Measurements from ENCODE around the gene SHKBP1. TPM values are rescaled to one million over a fixed set of nuclear protein-coding genes. Genes with fewer than 3 reads are reported as not detected.

The SHKBP1 gene
- total and polyA plus RNA-seq, 2 donors (not counting 1 experiment from before 2014, with no cell fraction given), result 179 to 227 TPM

GRCh38 chr19:40528078-40528477 is 48.6 kb upstream of the SHKBP1 start:
- TF ChIP-seq CTCF (IDR thresholded peaks at IDR 0.05), result no peak
- TF ChIP-seq EZH2 (IDR thresholded peaks at IDR 0.05; ENCODE audit: borderline replicate concordance, insufficient read depth, low read depth, low read length, poor library complexity, severe bottlenecking), result no peak
- no peak overlapping the region for H3K4me3 ChIP-seq (ENCODE audit: control extremely low read depth in 1 of 5, extremely low read depth in 1 of 5, insufficient read depth in 1 of 5, low read depth in 2 of 5, low read length in 4 of 5)
- H3K4me1 ChIP-seq (ENCODE audit: control insufficient read depth in 2 of 2, insufficient read depth in 2 of 2, low read length in 2 of 2), result peaks cover 13 to 14% of the 10 kb centered on the region in 2 donors
- H3K79me2 ChIP-seq (ENCODE audit: control insufficient read depth, insufficient read depth, low read length), result no peaks in the 10 kb centered on the region
- WGBS (ENCODE audit: insufficient coverage), result 94% methylated on average over 6 of the region's 6 CpGs
- no peak overlapping the region for H3K4me2 ChIP-seq (replicated peaks; ENCODE audit: low read depth, low read length, poor library complexity, severe bottlenecking)
- H3K27me3 ChIP-seq (replicated peaks in 1 of 4; ENCODE audit: control extremely low read depth in 1 of 4, control insufficient read depth in 3 of 4, insufficient read depth in 4 of 4, low read length in 3 of 4), result peaks cover 0 to 29% (median 16%) of the 10 kb centered on the region in 4 experiments
- Mint-ChIP-seq H3K4me3 (no peak overlapping the region), H3K9me3 (ENCODE audit: insufficient read depth) (no peaks in the 10 kb centered on the region), H3K4me1 (peaks cover 13% of the 10 kb centered on the region), H3K27ac (peak overlapping the region; percentile 17), H3K27me3 (peaks cover 36% of the 10 kb centered on the region)
- no peak overlapping the region for H3K27ac ChIP-seq (ENCODE audit: low read length in 2 of 2)
- POLR2A ChIA-PET, result interaction anchor here (0.7 kb wide), 1 partner anchor 102 kb away, joined by 6 read pairs; the partner anchor contains the start of gene SERTAD1
- H4K20me1 ChIP-seq (ENCODE audit: control insufficient read depth, insufficient read depth, low read length, poor library complexity, severe bottlenecking), result no peaks in the 10 kb centered on the region
- no peak for DNase-seq
- no peak overlapping the region for H2AFZ ChIP-seq (ENCODE audit: insufficient read depth, low read depth, low read length, poor library complexity, severe bottlenecking)
- intact Hi-C loops (cut with micrococcal nuclease), result loop anchor here (2.0 to 5.0 kb wide), 3 partner anchors 107 to 1069 kb away; partner anchors contain the start of gene MAP3K10
- no peak for ATAC-seq (ENCODE audit: low read depth)
- CTCF ChIA-PET, result interaction anchor here (1.0 kb wide), 2 partner anchors 106 to 223 kb away, joined by 4 to 5 read pairs; no protein-coding TSS in a partner anchor
- no peaks in the 10 kb centered on the region for H3K36me3 ChIP-seq (replicated peaks in 1 of 2; ENCODE audit: control extremely low read depth in 1 of 2, control insufficient read depth in 1 of 2, extremely low read depth in 1 of 2, insufficient read depth in 2 of 2, low read length in 1 of 2)
- no peak overlapping the region for H3K9ac ChIP-seq (ENCODE audit: low read length)
- H3K9me3 ChIP-seq (ENCODE audit: control extremely low read depth in 1 of 3, control insufficient read depth in 2 of 3, insufficient read depth in 1 of 3, low read length in 2 of 3), result peaks cover 0 to 19% (median 0%) of the 10 kb centered on the region in 3 donors

- Histone ChIP-seq H3K27me3 (replicated peaks in 1 of 4; ENCODE audit: control extremely low read depth in 1 of 4, control insufficient read depth in 3 of 4, insufficient read depth in 4 of 4, low read length in 3 of 4) (peaks cover 0 to 29% (median 16%) of the 10 kb centered on the region in 4 experiments), H2AFZ (ENCODE audit: insufficient read depth, low read depth, low read length, poor library complexity, severe bottlenecking) (peak overlapping the region; percentile 3), H4K20me1 (ENCODE audit: control insufficient read depth, insufficient read depth, low read length, poor library complexity, severe bottlenecking) (no peaks in the 10 kb centered on the region), H3K79me2 (ENCODE audit: control insufficient read depth, insufficient read depth, low read length) (no peaks in the 10 kb centered on the region), H3K36me3 (replicated peaks in 1 of 2; ENCODE audit: control extremely low read depth in 1 of 2, control insufficient read depth in 1 of 2, extremely low read depth in 1 of 2, insufficient read depth in 2 of 2, low read length in 1 of 2) (no peaks in the 10 kb centered on the region), H3K4me1 (ENCODE audit: control insufficient read depth in 2 of 2, insufficient read depth in 2 of 2, low read length in 2 of 2) (peaks cover 13 to 14% of the 10 kb centered on the region in 2 donors), H3K4me2 (replicated peaks; ENCODE audit: low read depth, low read length, poor library complexity, severe bottlenecking) (peak overlapping the region; percentile 89), H3K27ac (ENCODE audit: low read length in 2 of 2) (no peak overlapping the region), H3K9ac (ENCODE audit: low read length) (no peak overlapping the region), H3K4me3 (ENCODE audit: control extremely low read depth in 1 of 5, extremely low read depth in 1 of 5, insufficient read depth in 1 of 5, low read depth in 2 of 5, low read length in 4 of 5) (no peak overlapping the region), H3K9me3 (ENCODE audit: control extremely low read depth in 1 of 3, control insufficient read depth in 2 of 3, insufficient read depth in 1 of 3, low read length in 2 of 3) (peaks cover 0 to 19% (median 0%) of the 10 kb centered on the region in 3 donors)
- CTCF ChIA-PET, result interaction anchor here (1.0 to 1.7 kb wide), 3 partner anchors 12 to 106 kb away, joined by 3 to 6 read pairs (median 5); no protein-coding TSS in a partner anchor
- Mint-ChIP-seq H3K4me1 (peaks cover 13% of the 10 kb centered on the region), H3K4me3 (no peak overlapping the region), H3K27ac (peak overlapping the region; percentile 17), H3K27me3 (peaks cover 39% of the 10 kb centered on the region), H3K9me3 (ENCODE audit: insufficient read depth) (no peaks in the 10 kb centered on the region)
- intact Hi-C loops (cut with micrococcal nuclease), result loop anchor here (1.0 to 5.0 kb wide), 7 partner anchors 48 to 1069 kb away; partner anchors contain the start of genes BLVRB, MAP3K10 and SHKBP1
- 66% methylated on average over 11 of the region's 14 CpGs for WGBS (ENCODE audit: insufficient coverage)
- TF ChIP-seq EZH2 (IDR thresholded peaks at IDR 0.05; ENCODE audit: borderline replicate concordance, insufficient read depth, low read depth, low read length, poor library complexity, severe bottlenecking) (no peak), CTCF (IDR thresholded peaks at IDR 0.05) (no peak)
- ATAC-seq (ENCODE audit: low read depth) (peak; percentile 2), DNase-seq (no peak)
- POLR2A ChIA-PET, result interaction anchor here (0.7 kb wide), 1 partner anchor 85 kb away, joined by 4 read pairs; the partner anchor contains the start of gene SERTAD3
Observed at GRCh38 chr19:40528533-40529092, 48.1 kb upstream of the SHKBP1 start.
